RCC 7860 (cell line): ENCODE data around the gene TIGIT.

Experiments
- DNase-seq: peaks from one replicate; pipeline ENCODE4 v3.0.0-alpha.2; 2015; ENCODE audit warnings: low spot score
- FAIRE-seq: peaks from 2 replicates; lab custom pipeline; 2012; peaks lifted over from hg19 to GRCh38; lab: Jason Lieb, UNC

Gene TIGIT

DNA sequence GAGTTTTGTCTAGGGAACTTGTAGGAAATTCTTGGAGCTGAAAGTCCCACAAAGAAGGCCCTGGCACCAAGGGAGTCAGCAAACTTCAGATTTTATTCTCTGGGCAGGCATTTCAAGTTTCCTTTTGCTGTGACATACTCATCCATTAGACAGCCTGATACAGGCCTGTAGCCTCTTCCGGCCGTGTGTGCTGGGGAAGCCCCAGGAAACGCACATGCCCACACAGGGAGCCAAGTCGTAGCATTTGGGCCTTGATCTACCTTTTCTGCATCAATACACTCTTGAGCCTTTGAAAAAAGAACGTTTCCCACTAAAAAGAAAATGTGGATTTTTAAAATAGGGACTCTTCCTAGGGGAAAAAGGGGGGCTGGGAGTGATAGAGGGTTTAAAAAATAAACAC is 15.0 kb downstream of the TIGIT start:
- no peak for FAIRE-seq
- DNase-seq = no peak

DNA sequence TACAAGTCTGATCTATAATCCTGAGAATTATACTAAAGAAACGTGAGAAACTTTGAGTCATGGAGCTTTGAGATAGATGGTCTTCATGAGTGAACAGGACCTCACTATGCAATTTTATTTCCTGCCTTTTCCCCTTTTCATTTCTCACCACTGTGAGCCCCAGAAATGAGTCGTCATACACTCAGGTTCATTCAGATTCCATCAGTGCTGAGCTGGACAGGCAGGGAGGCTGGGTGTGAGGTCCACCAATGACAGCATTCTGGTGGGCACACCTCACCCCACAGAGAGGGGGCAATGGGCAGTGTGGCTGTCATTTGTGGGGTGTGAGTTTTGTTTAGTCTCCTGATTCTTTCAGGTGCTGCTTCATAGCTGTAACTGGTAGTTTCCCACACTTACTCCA is 16.9 kb downstream of the TIGIT start:
- DNase-seq (no peak), FAIRE-seq (no peak)

DNA sequence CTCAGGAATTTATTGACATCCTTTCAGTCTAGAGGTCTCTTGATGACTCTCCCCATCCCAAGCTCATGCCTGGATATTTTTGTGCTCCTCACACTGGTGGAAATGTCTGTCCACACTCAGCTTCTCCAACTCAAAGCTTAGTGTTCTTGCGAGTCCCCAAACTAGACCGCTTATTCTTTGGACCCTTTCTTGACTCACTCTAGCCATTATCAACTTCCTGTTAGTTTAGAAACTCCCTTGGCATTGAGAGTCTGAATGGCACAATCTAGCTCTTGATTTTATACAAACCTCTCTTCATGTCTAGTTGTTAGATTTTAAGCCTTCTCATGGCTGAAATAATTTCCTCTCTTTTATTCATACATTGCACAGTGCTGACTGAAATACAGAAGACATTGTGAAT is 19.6 kb downstream of the TIGIT start:
- no peak for DNase-seq
- FAIRE-seq = no peak

DNA sequence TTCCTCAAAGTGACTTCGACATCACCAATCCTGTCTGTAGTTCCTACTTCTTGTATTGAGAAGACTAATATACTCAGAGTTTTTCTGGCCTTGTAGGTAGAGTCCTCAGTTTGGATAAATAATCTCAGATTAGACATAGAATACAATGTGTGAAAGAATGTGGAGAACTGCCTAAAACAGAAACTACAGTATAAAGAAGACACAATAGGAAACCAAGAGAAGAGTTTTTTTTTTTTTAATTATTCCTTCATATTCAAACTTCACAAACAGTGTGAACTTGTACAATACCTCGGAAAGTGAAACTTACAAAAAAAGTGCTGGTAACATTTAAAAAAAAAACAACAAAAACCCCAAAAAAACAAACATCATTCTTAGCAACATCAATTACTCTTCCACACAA is 20.5 kb downstream of the TIGIT start:
- DNase-seq (no peak), FAIRE-seq (no peak)

DNA sequence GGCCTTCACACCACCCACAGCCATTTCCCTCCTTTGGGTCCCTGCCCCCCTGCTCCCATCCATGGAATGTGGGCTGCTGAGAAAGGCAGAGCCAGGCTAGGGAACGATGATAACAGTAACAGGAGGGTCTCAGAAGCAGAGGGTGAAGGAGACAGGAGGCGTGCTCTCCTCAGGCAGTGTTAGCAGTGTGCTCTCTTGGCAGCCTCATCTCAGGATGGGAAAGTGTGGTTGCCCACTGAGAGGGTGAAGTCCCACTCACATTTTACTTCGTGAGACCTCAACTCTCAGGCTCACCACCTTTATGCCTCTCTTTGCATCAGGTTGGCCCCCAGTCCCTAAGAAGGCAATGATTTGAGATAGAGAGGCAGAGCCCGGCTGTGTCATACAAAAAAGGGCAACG is 24.5 kb downstream of the TIGIT start:
- no peak for DNase-seq
- no peak for FAIRE-seq

DNA sequence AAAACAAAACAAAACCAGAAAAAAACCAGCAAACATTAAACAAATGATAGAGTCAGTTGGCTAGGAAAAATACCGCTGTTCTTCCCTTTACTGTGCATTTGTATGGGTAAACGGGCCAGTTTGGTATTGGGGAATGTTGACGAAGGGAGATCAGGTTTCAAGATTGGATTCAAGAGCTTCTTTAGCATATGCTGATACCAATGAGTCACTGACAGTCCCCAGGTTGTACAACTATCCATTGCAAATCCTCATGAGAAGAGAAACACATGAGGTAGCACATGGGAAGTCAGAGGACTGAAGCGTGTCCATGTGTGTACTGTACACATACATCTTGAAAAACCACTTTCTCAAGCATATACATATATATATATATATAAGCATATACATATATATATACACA is 25.6 kb downstream of the TIGIT start:
- DNase-seq = no peak
- FAIRE-seq = no peak

DNA sequence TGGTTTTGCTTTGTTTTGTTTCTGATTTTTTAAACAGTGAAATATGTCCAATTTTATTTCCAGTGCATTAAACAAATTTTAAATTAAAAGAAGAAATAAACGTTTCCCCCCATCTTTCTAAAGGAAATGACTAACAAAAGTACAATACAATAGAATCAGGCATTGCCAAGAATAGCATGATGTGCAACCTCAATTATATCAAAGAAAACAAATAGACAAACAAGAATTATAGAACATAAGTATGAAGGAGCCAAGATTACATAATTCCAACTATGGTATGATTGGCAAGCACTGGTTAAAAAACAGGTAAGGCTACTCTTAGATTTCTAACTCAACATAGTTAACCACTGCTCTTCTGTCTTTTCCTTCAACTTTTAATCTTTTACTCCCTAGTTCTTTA is 26.4 kb downstream of the TIGIT start:
- DNase-seq (no peak), FAIRE-seq (no peak)

DNA sequence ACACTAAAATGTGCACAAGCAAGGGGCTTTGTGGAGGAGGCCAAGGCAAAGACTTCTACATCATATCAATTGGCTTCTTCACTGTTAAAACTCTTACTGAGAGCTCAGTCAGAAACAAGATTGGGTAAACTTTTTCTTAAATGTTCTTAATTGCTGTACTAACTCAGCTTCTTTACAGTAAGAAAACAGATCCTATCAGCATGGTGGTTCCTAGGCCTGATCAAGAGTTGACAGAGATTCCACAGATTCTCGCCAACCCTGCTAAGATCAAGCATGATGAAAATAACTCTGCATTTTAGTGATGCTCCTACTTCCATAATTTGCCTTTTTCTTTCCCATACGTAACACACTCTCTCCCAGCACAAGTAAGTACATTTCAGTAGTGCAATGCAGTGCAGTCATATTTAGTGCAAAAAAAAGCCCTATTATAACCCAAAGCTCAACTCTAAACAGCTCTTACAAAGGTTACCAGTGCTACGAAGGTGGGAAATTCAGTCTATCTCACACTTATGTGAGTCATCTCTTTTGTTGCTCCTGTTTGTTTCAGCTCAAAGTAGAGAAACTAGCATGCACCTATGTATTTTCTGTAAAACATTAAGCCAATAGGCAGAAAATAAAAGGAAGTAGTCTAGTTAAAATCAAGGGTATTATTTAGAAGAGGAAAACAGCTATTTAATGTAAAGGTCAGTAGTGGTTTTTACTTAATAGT is 29.9 kb downstream of the TIGIT start:
- no peak for FAIRE-seq

DNA sequence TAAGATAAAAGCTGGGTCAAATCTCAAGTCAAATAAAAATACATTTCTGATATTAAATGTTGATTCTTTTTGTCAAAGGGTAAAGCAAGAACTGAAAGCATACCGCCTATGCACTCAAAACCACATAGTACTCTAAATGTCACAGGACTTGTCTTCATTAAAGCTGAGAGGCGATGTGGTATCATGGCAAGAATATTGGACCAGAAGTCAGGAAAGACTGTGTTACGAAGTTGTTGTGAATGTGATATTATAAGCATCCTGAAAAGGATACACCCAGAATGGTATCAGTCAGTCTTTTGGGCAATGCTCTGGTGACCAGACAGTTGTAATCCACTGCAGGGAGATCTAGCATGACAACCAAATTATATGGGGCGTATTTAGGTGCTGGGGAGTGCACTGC is 33.8 kb downstream of the TIGIT start:
- no peak for FAIRE-seq
- no peak for DNase-seq

More for the DNA sequence above, 29.9 kb downstream of the TIGIT start:
- DNase-seq = no peak

DNA sequence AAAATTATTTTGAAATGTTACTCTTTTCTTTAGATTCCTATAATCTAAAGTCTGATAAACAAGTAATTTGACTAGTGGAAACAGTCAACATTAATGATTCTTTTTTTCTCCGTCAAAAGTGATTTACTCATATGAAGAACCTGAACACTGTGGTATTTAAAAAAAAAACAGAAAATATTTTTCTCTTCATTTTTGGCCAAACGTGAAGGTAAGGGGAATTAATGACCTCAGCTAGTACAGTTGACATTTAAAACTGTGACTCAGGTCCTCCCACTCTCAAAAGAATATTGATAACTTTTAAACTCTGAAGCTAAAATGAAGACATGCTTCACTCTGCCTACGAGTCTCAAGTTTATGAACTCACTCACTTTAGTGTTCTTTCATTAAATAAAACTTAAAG is 34.5 kb downstream of the TIGIT start:
- no peak for FAIRE-seq
- DNase-seq = no peak

DNA sequence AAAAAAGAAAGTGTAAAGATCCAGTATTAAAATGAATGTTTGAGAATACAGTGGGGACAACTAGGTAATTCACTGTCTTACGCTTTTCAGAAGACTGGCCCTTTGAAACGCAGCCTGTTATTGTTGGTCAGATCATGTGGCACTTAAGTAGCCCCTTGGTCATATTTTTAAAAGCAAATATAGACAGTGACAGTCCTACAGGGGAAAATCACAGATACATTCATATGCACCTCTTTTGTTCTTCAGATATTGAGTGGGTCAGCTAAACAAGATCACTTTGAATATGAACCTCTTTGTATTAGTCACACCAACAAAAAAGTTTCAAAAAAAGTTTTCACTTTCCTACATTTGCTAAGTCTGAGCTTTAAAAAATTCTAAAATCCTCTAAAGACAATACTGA is 36.0 kb downstream of the TIGIT start:
- FAIRE-seq = no peak

DNA sequence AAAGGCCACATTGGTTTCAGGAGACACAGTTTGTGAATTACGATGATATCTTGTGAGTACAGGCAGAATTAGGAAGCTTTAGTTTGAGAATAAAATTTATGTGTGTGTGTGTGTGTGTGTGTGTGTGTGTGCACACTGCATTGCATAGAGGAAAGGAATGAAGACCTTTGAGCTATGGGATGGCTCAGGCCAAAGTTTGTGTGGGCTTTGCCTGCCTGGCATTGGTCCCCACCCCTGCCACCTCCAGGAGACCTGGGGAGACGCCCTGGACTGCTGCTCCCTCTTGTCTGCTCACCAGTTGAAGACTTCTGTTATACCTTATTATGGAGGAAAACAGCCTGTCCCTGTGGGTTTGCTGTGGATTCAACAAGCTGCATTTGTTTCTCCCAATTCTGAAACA is 37.2 kb downstream of the TIGIT start:
- FAIRE-seq (no peak), DNase-seq (no peak)

More for the DNA sequence above, 36.0 kb downstream of the TIGIT start:
- DNase-seq = no peak

DNA sequence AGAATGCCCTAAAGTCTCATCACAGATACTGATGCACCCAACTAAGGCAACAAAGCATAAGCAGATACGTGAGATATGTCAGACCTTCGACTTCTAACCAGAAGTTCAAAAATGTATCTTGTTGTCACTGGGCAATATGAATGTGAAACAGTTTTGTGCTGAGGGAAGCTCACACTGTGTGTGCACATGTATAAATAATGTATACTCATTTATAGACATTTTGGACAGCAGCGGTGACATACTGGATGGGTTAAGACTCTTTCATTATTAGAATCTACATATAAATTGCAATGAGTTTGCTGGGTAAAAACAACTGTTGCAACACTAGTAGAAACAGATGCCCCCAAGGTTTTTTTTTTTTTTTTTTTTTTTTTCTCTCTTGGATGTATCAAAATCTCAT is 37.9 kb downstream of the TIGIT start:
- DNase-seq (no peak), FAIRE-seq (no peak)

DNA sequence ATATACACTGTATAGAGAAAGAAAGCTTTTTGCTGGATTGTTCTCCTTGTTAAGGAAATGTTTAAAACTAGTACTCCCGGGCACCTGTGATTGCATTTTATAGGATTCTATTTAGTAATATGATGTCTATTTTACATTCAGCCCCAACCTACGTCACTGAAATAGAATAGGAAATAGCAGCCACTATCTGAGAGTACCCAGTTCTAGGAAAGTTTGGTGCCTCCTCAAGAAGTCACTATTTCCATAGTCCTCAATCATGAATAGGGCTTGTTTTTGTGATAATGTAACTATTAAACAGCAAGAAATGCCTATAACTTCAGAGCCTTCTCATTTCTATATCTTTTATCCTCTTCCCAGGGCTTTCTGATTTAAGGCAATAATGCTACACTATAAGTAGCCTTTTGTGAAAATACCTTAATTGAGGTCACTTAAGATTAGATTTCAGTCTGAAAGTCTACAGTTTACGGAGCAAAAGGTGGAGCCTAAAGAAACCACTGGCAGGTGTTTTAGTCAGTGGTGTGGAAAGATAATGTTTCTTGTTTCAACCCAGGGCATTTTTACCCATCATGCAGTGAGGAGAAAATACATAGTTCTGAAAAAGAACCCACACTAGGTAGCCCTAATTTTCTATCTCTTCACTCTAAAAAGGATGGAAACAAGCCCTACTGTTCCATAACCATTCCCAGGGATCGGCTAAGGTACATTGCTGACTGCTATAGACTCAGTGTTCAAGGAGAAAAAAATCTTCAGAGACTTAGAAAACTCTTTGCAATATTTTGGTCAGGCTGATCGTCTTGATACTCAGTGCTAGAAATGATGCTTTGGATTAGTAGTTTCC is 38.7 kb downstream of the TIGIT start:
- no peak for FAIRE-seq
- no peak for DNase-seq

DNA sequence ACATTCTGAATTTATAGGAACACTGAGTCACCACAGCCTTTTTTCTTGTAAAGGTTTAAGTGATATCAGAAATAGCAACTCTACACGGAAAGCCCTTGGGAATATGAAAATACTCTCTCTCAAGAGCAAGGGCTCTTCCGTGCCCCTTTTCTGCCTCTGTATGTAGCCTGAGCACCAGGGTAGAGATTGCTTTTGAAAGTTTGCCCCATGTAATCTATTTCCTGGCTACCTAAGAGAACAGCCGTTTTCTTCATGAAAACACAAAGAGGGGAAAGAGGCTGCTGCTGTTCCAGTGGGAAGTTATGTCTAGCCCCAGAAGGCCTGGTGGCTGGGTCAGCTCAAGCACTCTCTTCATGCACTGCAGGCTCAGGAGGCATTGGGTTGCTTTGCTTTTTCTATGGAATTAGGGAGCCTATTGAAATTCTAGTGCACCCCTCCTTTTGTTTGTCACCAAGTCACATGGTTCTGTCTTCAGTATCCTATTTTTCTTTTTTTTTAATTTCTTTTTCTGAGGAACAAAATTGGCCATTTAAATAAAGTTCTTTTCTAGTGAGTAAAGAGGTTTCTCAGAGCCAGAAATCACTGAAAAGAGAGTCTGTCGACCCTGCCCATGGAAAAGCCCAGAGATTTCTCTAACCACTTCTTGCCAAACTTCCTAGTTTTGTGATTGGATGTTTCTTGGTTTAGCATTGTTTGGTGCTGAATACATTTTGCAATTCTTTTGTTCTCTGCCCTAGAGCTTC is 39.5 kb downstream of the TIGIT start:
- DNase-seq (no peak), FAIRE-seq (no peak)

DNA sequence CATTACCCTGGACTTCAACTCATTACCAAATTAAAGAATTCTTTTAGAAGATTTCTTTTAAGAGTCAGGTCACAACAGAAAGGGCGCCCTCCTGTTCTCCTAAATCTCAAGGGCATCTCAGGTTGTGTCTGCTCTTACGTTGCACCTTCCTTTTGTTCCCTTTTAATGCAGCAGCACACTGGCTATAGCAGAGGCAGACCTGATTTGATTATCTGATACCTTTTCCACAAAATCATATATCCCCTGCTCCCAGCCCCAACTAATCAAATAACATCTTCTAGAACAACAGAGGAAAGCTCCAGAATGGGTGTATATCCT is 40.1 kb downstream of the TIGIT start:
- FAIRE-seq (no peak), DNase-seq (no peak)

DNA sequence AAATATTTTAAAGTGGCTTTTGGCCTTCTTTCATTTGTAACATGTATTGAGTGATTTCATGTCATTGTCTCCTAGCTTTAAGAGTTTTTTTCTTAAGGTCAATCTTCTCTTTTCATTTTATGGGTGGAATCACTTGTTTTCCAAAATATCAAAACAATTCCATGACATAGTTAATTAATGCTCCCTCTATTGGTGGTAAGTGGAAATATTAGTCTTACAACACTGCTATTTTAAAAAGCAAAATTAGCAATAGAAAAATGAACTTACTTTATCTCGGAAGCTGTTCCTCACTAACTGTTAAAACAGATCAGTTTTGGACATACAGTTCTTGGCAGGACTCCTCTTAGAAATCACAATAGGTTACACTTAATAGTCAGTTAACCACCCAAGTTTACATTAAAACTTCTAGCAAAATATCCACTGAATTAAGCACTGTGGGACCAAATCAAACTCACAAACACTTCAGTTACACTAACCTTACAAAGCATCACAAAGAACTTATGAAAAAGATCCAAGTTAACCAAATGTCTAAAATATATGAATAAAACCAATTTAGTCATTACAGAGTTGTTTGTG is 42.4 kb downstream of the TIGIT start:
- DNase-seq (no peak), FAIRE-seq (peak; percentile 52)

DNA sequence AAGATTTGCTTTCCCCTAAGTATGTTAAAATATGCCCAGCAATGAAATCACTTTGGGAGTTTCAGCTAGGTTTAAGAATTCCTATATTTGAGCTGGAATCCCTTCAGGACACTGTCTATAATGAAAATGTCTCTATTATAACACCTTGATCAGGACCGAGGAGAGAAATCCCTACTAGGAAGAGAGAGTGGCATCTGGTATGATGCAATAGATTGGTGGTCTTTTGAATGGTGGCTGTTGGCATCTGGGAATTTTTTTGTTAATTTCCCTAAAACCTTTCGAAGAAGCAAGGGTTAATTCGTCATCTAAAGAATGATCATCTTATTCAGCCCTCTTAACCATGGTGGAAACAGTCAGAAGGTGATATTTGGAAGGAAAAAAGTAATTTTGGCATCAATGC is 43.0 kb downstream of the TIGIT start:
- DNase-seq (no peak), FAIRE-seq (no peak)

DNA sequence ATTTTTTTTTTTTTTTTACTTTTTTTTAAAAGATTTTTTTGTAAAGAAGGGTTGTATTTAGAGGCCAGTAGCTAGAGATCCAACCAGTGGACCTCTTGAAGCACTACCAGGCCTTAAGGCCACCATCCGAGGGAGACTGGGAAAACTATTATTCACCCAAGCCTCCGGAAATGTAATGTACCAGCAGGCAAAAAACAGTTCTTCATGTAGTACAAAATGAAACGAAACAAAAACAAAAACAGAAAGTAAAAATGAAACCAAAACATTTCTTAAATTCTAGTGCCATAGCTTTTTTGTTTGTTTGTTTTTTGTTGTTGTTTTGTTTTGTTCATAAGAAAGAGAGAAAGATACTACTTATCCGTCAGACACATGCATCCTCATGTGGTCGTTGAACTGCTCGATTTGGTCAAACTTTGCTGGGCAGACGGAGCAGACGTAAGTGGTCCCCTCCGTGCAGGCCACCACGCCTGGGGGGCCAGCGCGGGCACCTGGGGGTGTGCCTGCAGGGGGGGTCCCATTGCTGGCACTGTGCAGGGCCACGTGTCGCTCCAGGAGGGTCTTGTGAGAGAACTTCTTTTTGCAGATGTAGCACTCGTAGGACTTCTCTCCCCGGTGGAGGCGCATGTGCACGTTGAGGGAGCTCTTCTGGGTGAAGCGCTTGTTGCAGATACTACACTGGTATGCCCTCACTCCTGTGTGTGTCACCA is 45.0 kb downstream of the TIGIT start:
- DNase-seq (no peak), FAIRE-seq (no peak)

DNA sequence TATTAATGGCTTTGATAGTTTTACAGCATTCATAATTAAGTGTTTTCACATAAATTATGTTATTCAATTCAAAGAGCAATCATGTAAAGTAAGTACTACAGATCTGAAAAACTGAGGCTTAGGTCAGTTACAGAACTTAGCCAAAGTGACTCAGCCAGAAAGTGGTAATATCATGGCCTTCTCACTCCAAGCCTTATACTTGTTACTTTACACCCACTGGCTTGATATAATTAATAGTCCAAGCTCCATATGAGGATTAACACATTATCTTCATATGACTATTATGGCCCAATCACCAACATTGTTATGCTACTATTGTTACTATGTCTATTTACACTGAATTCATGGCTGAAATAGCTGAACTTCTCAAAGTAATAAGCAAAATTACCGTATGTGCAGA is 50.7 kb downstream of the TIGIT start:
- FAIRE-seq = no peak
- no peak for DNase-seq

DNA sequence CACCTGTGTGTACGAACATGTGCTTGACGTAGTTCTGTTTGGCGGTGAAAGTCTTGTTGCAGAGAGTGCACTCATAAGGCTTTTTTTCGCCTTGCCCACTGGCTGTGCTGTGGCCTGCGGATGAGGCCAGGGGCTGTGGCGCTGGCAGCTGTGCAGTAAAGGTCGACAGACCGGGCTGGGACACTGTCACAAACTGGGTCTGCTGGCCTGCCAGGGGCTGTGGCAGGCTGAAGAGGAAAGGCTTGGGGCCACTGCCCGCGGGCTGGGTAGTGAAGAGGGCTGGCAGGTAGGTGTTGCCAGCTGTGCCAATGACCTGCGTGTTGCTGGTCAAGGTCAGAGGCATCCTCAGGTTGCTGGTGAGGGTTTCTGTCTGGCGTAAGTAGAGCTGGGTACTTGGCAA is 56.4 kb downstream of the TIGIT start:
- no peak for DNase-seq
- no peak for FAIRE-seq
